SK-N-SH (cell line): ENCODE results near the gene ARL4A. TPM values are rescaled to one million over a fixed set of nuclear protein-coding genes. Genes with fewer than 3 reads are reported as not detected.

Experiments
- CTCF ChIA-PET: fragments of 300-600, 350-600 bp; formaldehyde crosslinking; extraction: SDS; loops from one replicate; lab custom pipeline; 2021; lab: Yijun Ruan, JAX
- POLR2A ChIA-PET: fragments of 350-600 bp; sonication (Branson Sonifier 250); formaldehyde crosslinking; extraction: SDS; loops from one replicate; lab custom pipeline; 2020; ENCODE audit warnings: antibody characterized with exemption, inconsistent platforms; lab: Yijun Ruan, JAX
- DNase-seq: peaks from one replicate; pipeline ENCODE4 v3.0.0; 2012
- H2AFZ ChIP-seq: fragments of 200-600 bp; sonication (generic); 2 replicates; pipeline ENCODE4 v1.8.1; 2016; ENCODE audit warnings: antibody characterized with exemption, mild to moderate bottlenecking, low read depth
- H3F3A ChIP-seq: fragments of 200-600 bp; sonication (generic); replicated peaks from 2 replicates; pipeline ENCODE3; 2016; ENCODE audit warnings: antibody characterized with exemption, mild to moderate bottlenecking; ENCODE audit not compliant: insufficient read depth
- H3K27ac ChIP-seq, 2 experiments: fragments of 200-500 bp in 1 of 2; fragments of 200-600 bp in 1 of 2; sonication (Bioruptor generic) in 1 of 2; sonication (generic), shearing (Covaris generic) in 1 of 2; 2 replicates each; pipeline versions ENCODE4 v1.5.1 to v1.6.1; 2014 to 2016; ENCODE audit warnings: low read depth in 2 of 2, inconsistent platforms in 1 of 2, low read length in 1 of 2, mild to moderate bottlenecking in 1 of 2, mixed read lengths in 1 of 2
- H3K27me3 ChIP-seq: fragments of 200-600 bp; sonication (generic), shearing (Covaris generic); 2 replicates; pipeline ENCODE4 v1.6.1; 2016; ENCODE audit warnings: mixed run types; ENCODE audit not compliant: insufficient read depth
- H3K36me3 ChIP-seq, 2 experiments: fragments of 200-500 bp in 1 of 2; fragments of 200-600 bp in 1 of 2; sonication (Bioruptor generic) in 1 of 2; sonication (generic) in 1 of 2; replicated peaks in 1 of 2; 2 replicates each; pipeline versions ENCODE3 to v1.5.1; 2014 to 2016; ENCODE audit warnings: low read length in 1 of 2, mild to moderate bottlenecking in 1 of 2; ENCODE audit not compliant: insufficient read depth in 2 of 2, control insufficient read depth in 1 of 2
- H3K4me1 ChIP-seq, 2 experiments: fragments of 200-500 bp in 1 of 2; fragments of 200-600 bp in 1 of 2; sonication (Bioruptor generic) in 1 of 2; sonication (generic), shearing (Covaris generic) in 1 of 2; 2 replicates each; pipeline versions ENCODE4 v1.5.1 to v1.6.1; 2014 to 2016; ENCODE audit warnings: low read depth in 1 of 2, low read length in 1 of 2, mixed run types in 1 of 2; ENCODE audit not compliant: insufficient read depth in 2 of 2, control insufficient read depth in 1 of 2
- H3K4me2 ChIP-seq: fragments of 200-600 bp; sonication (generic), shearing (Covaris generic); 2 replicates; pipeline ENCODE4 v1.6.1; 2017; ENCODE audit warnings: mixed run types
- H3K4me3 ChIP-seq, 2 experiments: fragments of 200-500 bp in 1 of 2; fragments of 200-600 bp in 1 of 2; sonication (Bioruptor generic) in 1 of 2; sonication (generic), shearing (Covaris generic) in 1 of 2; 2 replicates each; pipeline versions ENCODE4 v1.5.1 to v1.8.1; 2014 to 2016; ENCODE audit warnings: low read depth in 2 of 2, inconsistent platforms in 1 of 2, low read length in 1 of 2, mild to moderate bottlenecking in 1 of 2, mixed read lengths in 1 of 2, moderate library complexity in 1 of 2
- H3K79me2 ChIP-seq: fragments of 200-600 bp; sonication (generic); 2 replicates; pipeline ENCODE4 v1.8.1; 2017; ENCODE audit warnings: mild to moderate bottlenecking; ENCODE audit not compliant: insufficient read depth
- H3K9ac ChIP-seq: fragments of 200-600 bp; sonication (generic); 2 replicates; pipeline ENCODE4 v1.6.1; 2017; ENCODE audit warnings: mixed run types
- H3K9me2 ChIP-seq: fragments of 200-600 bp; sonication (generic); 2 replicates; pipeline ENCODE4 v1.6.1; 2017; ENCODE audit warnings: mixed run types
- H3K9me3 ChIP-seq: fragments of 200-600 bp; sonication (generic); 2 replicates; pipeline ENCODE4 v1.6.1; 2017; ENCODE audit warnings: mixed run types, mild to moderate bottlenecking, moderate library complexity
- H4K20me1 ChIP-seq: fragments of 200-600 bp; sonication (generic); 2 replicates; pipeline ENCODE4 v1.6.1; 2017; ENCODE audit warnings: mild to moderate bottlenecking, mixed run types; ENCODE audit not compliant: insufficient read depth
- CHD2 ChIP-seq: fragments of 150-350 bp; IDR thresholded peaks from 2 replicates; pipeline ENCODE4 v1.6.1; 2018; ENCODE audit warnings: low read length; ENCODE audit not compliant: partially characterized antibody
- EP300 ChIP-seq, 2 experiments: IDR thresholded peaks; 2 replicates each; pipeline versions ENCODE4 v1.4.0 to v1.6.1; 2012; ENCODE audit warnings: borderline replicate concordance in 1 of 2, low read depth in 1 of 2, low read length in 1 of 2
- EZH2phosphoT487 ChIP-seq: fragments of 200-600 bp; sonication (generic); IDR thresholded peaks from 2 replicates; pipeline ENCODE4 v1.6.1; 2017; ENCODE audit warnings: low read depth, mixed run types, mild to moderate bottlenecking, antibody characterized with exemption, moderate library complexity, borderline replicate concordance
- FOSL2 ChIP-seq: IDR thresholded peaks from 2 replicates; pipeline ENCODE4 v1.4.0; 2012; ENCODE audit warnings: low read depth, mild to moderate bottlenecking, moderate library complexity, borderline replicate concordance
- FOXJ3 ChIP-seq: sonication (generic); formaldehyde crosslinking; IDR thresholded peaks from 2 replicates; pipeline ENCODE4 v1.5.1; 2020; ENCODE audit warnings: mild to moderate bottlenecking, missing genetic modification reagents
- FOXM1 ChIP-seq: IDR thresholded peaks from 2 replicates; pipeline ENCODE4 v1.4.0; 2012; ENCODE audit warnings: low read depth, mild to moderate bottlenecking
- GABPA ChIP-seq: IDR thresholded peaks from 2 replicates; pipeline ENCODE4 v1.4.0; 2012; ENCODE audit warnings: low read depth, mild to moderate bottlenecking
- MXI1 ChIP-seq: IDR thresholded peaks from 2 replicates; pipeline ENCODE4 v1.6.1; 2012; ENCODE audit warnings: mild to moderate bottlenecking, low read depth, low read length, improper control_type of control experiment
- NRF1 ChIP-seq: IDR thresholded peaks from 2 replicates; pipeline ENCODE4 v1.6.1; 2012; ENCODE audit warnings: low read depth, mild to moderate bottlenecking, low read length
- RCOR1 ChIP-seq: fragments of 150-350 bp; IDR thresholded peaks from 2 replicates; pipeline ENCODE4 v1.6.1; 2017; ENCODE audit warnings: antibody characterized with exemption, low read length
- REST ChIP-seq: IDR thresholded peaks from 2 replicates; pipeline ENCODE4 v1.6.1; 2012; ENCODE audit warnings: mild to moderate bottlenecking, low read depth, low read length, moderate library complexity
- RXRA ChIP-seq: IDR thresholded peaks from 2 replicates; pipeline ENCODE4 v1.4.0; 2012; ENCODE audit warnings: low read depth, mild to moderate bottlenecking, borderline replicate concordance
- SIN3A ChIP-seq: IDR thresholded peaks from 2 replicates; pipeline ENCODE4 v1.6.1; 2012; ENCODE audit warnings: low read depth, mild to moderate bottlenecking, low read length, moderate library complexity, borderline replicate concordance
- SMC3 ChIP-seq: IDR thresholded peaks from 2 replicates; pipeline ENCODE4 v1.6.1; 2012; ENCODE audit warnings: low read depth, low read length, improper control_type of control experiment
- TAF1 ChIP-seq: IDR thresholded peaks from 2 replicates; pipeline ENCODE4 v1.6.1; 2012; ENCODE audit warnings: low read depth, mild to moderate bottlenecking, low read length, moderate library complexity, borderline replicate concordance
- TCF12 ChIP-seq: IDR thresholded peaks from 2 replicates; pipeline ENCODE4 v1.4.0; 2012
- TEAD4 ChIP-seq: IDR thresholded peaks from 2 replicates; pipeline ENCODE4 v1.4.0; 2012; ENCODE audit warnings: mild to moderate bottlenecking, borderline replicate concordance; ENCODE audit not compliant: insufficient read depth
- USF2 ChIP-seq: fragments of 150-350 bp; IDR thresholded peaks from 2 replicates; pipeline ENCODE4 v1.6.1; 2017; ENCODE audit warnings: antibody characterized with exemption, low read length, low read depth, borderline replicate concordance
- WGBS: methylation state at CpG from one replicate; pipeline ENCODE4 v1.1.6; 2017; ENCODE audit warnings: low lambda C conversion rate; 5-methylcytosine and 5-hydroxymethylcytosine counted together
- polyA plus RNA-seq, 3 experiments: library from polyadenylated mRNA; depleted of rRNA; stranded (reverse); fragments of >200 nt; gene quantifications; 2 replicates each; pipeline ENCODE4 v1.2.3, GENCODE V29; 2012
- TF ChIP-seq, protein P1 (sequence below): IDR thresholded peaks from 2 replicates; pipeline ENCODE4; 2012
- TF ChIP-seq, protein P2 (sequence below): IDR thresholded peaks from 2 replicates; pipeline ENCODE4 v1.4.0; 2012; ENCODE audit warnings: low read depth, borderline replicate concordance
- TF ChIP-seq, protein P3 (sequence below): IDR thresholded peaks from 2 replicates; pipeline ENCODE4 v1.4.0; 2012; ENCODE audit warnings: low read depth, borderline replicate concordance

Gene ARL4A
- polyA plus RNA-seq, 1 of the 3 experiments (the other 2 are of a cell fraction) = 5.5 TPM

DNA sequence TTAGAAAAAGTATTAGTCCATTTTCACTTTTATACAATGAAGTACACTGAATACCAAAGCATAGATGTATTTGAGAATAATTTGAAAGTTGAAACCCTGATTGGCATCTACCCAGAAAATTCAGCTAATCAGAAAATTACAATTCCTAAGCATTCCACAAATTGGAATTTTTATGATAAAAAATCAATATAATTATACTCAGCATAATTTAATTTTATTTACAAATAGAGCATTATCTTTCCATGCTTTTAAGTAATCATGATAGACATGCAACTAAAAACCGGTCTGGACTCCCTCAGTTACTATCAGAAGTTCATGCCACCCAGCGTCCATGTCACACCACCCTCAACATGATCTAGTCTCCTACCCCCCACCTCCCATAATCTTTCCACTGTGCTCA lies 50.4 kb downstream of the ARL4A start (continued):
- TF ChIP-seq CHD2 (no peak), RCOR1 (no peak), TAF1 (no peak), TCF12 (no peak), REST (no peak)
- TF ChIP-seq, all 33 proteins: peak for 0

DNA sequence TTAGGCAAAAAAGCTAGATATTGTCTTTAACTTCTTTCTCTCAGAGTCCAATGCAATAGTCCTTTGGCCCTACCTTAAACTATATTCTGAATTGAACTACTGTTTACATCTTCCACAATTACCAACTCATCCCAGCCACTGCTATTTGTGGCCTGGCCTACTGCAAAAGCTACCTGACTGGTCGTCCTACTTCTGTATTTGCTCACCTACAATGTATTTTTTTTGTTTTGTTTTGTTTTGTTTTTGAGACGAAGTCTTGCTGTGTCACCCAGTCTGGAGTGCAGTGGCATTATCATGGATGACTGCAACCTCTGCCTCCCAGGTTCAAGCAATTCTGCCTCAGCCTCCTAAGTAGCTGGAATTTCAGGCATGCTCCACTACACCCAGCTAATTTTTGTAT lies 51.2 kb downstream of the ARL4A start:
- 56% methylated on average over 2 of the region's 2 CpGs for whole genome bisulfite sequencing
- Histone ChIP-seq H3K4me3 (no peak overlapping the region), H3K9me3 (no peaks in the 10 kb centered on the region), H3K4me1 (no peaks in the 10 kb centered on the region), H3K4me2 (no peak overlapping the region), H3K36me3 (no peaks in the 10 kb centered on the region), H3K27ac (no peak overlapping the region), H4K20me1 (no peaks in the 10 kb centered on the region), H2AFZ (no peak overlapping the region), H3K27me3 (no peaks in the 10 kb centered on the region), H3K79me2 (no peaks in the 10 kb centered on the region), H3K9me2 (no peaks in the 10 kb centered on the region), H3K9ac (no peak overlapping the region), H3F3A (no peaks in the 10 kb centered on the region)
- DNase-seq = no peak
- CTCF ChIA-PET = interaction anchor here (1.0 to 2.2 kb wide), 4 partner anchors 10 to 115 kb away, joined by 3 to 8 read pairs (median 3); no protein-coding TSS in a partner anchor
- POLR2A ChIA-PET = no interaction called here
- TF ChIP-seq GABPA (no peak), EZH2phosphoT487 (no peak), RCOR1 (no peak), USF2 (no peak), TCF12 (no peak), FOSL2 (no peak), RXRA (no peak), FOXM1 (no peak), SMC3 (no peak), MXI1 (no peak), CHD2 (no peak), EP300 (IDR thresholded peaks at IDR 0.05; ENCODE audit: borderline replicate concordance in 1 of 2, low read depth in 1 of 2, low read length in 1 of 2) (no peak), NRF1 (no peak), FOXJ3 (no peak), TEAD4 (no peak), SIN3A (no peak)
- TF ChIP-seq, protein P1, sequence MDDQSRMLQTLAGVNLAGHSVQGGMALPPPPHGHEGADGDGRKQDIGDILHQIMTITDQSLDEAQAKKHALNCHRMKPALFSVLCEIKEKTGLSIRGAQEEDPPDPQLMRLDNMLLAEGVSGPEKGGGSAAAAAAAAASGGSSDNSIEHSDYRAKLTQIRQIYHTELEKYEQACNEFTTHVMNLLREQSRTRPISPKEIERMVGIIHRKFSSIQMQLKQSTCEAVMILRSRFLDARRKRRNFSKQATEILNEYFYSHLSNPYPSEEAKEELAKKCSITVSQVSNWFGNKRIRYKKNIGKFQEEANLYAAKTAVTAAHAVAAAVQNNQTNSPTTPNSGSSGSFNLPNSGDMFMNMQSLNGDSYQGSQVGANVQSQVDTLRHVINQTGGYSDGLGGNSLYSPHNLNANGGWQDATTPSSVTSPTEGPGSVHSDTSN = no peak
- TF ChIP-seq, protein P2, sequence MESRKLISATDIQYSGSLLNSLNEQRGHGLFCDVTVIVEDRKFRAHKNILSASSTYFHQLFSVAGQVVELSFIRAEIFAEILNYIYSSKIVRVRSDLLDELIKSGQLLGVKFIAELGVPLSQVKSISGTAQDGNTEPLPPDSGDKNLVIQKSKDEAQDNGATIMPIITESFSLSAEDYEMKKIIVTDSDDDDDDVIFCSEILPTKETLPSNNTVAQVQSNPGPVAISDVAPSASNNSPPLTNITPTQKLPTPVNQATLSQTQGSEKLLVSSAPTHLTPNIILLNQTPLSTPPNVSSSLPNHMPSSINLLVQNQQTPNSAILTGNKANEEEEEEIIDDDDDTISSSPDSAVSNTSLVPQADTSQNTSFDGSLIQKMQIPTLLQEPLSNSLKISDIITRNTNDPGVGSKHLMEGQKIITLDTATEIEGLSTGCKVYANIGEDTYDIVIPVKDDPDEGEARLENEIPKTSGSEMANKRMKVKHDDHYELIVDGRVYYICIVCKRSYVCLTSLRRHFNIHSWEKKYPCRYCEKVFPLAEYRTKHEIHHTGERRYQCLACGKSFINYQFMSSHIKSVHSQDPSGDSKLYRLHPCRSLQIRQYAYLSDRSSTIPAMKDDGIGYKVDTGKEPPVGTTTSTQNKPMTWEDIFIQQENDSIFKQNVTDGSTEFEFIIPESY = no peak
- TF ChIP-seq, protein P3, sequence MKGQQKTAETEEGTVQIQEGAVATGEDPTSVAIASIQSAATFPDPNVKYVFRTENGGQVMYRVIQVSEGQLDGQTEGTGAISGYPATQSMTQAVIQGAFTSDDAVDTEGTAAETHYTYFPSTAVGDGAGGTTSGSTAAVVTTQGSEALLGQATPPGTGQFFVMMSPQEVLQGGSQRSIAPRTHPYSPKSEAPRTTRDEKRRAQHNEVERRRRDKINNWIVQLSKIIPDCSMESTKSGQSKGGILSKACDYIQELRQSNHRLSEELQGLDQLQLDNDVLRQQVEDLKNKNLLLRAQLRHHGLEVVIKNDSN = no peak
